Uterus (tissue), 4 donors: ENCODE measurements around the gene ZCCHC10. TPM values are rescaled to one million over a fixed set of nuclear protein-coding genes. Genes with fewer than 3 reads are reported as not detected.
A peak's percentile ranks its signal among the peaks of the same experiment; 100 is the strongest.
"Not testable (repeated sequence)": the region's sequence is repeated elsewhere in the genome, so short reads cannot be mapped to it uniquely, and the experiment has no call there.

Experiments used
- DNase-seq, 2 donors: peaks; one replicate each; pipeline ENCODE4 v3.0.0-alpha.2; 2019 to 2020
- H3K27ac ChIP-seq, 2 donors: fragments of 200-600 bp; sonication (generic); 1 replicate in 1 of 2; 2 replicates in 1 of 2; pipeline ENCODE4 v1.5.1; 2016 to 2018
- H3K27me3 ChIP-seq, 2 donors: fragments of 200-600 bp; sonication (generic); one replicate each; pipeline ENCODE4 v1.5.1; 2018 to 2019; ENCODE audit warnings: control low read depth in 1 of 2
- H3K36me3 ChIP-seq, 2 donors: fragments of 200-600 bp; sonication (generic); one replicate each; pipeline ENCODE4 v1.5.1; 2019; ENCODE audit warnings: control low read depth in 1 of 2
- H3K4me1 ChIP-seq, 2 donors: fragments of 200-600 bp; sonication (generic); one replicate each; pipeline ENCODE4 v1.5.1; 2018 to 2019; ENCODE audit warnings: control low read depth in 1 of 2
- H3K4me3 ChIP-seq, 2 donors: fragments of 200-600 bp; sonication (generic); 1 replicate in 1 of 2; 2 replicates in 1 of 2; pipeline ENCODE4 v1.5.1; 2018 to 2019; ENCODE audit warnings: mild to moderate bottlenecking in 1 of 2
- H3K9me3 ChIP-seq, 2 donors: fragments of 200-600 bp; sonication (generic); one replicate each; pipeline ENCODE4 v1.5.1; 2019; ENCODE audit warnings: control low read depth in 1 of 2
- CTCF ChIP-seq, 4 experiments: fragments of 200-600 bp in 2 of 4; fragments of 450-650 bp in 2 of 4; sonication (generic) in 2 of 4; IDR thresholded peaks; one replicate each; pipeline ENCODE4 v1.5.1; 2016 to 2019; ENCODE audit warnings: antibody characterized with exemption in 4 of 4, mild to moderate bottlenecking in 2 of 4, moderate library complexity in 1 of 4
- POLR2A ChIP-seq, 2 donors: fragments of 450-650 bp; IDR thresholded peaks; one replicate each; pipeline ENCODE4 v1.6.1; 2016; ENCODE audit warnings: antibody characterized with exemption in 2 of 2, mild to moderate bottlenecking in 1 of 2, moderate library complexity in 1 of 2
- intact Hi-C: fragments of 100-400 bp; cut with DNase I; formaldehyde crosslinking; loops from one replicate; pipeline ENCODE4 v1.15.1; 2023; ENCODE audit warnings: low total_unique reads
- total RNA-seq, 4 donors: library from RNA; depleted of rRNA in 3 of 4; stranded (reverse); fragments of >200 nt in 3 of 4; gene quantifications; one replicate each; pipeline versions ENCODE4 v1.1.0 to v1.2.4, GENCODE V29; 2014 to 2023
- donor health status: DM: yes; HTN: yes; CAD: no.

The ZCCHC10 gene
- total RNA-seq, 4 donors from 2014 or later = 5.6 to 25.7 (median 16.0) TPM

GRCh38 chr5:133047404-133047803 lies 21.1 kb upstream of the ZCCHC10 start:
- intact Hi-C loops = no loop called here
- no peaks in the 10 kb centered on the region for H3K36me3 ChIP-seq
- H3K9me3 ChIP-seq = no peaks in the 10 kb centered on the region
- no peaks in the 10 kb centered on the region for H3K4me1 ChIP-seq
- H3K27me3 ChIP-seq = no peaks in the 10 kb centered on the region
- H3K4me3 ChIP-seq = no peak overlapping the region
- no peak for DNase-seq
- TF ChIP-seq CTCF (IDR thresholded peaks at IDR 0.05) = no peak
- TF ChIP-seq POLR2A (IDR thresholded peaks at IDR 0.05) = no peak
- no peak overlapping the region for H3K27ac ChIP-seq

- peak overlapping the region in 1 of 2 donors; percentile 38 for H3K27ac ChIP-seq
- H3K9me3 ChIP-seq, DNase-seq, H3K36me3 ChIP-seq, H3K27me3 ChIP-seq, intact Hi-C loops, H3K4me1 ChIP-seq, H3K4me3 ChIP-seq: not testable (repeated sequence)
Observed at GRCh38 chr5:133046560-133046959, 20.2 kb upstream of the ZCCHC10 start.

- intact Hi-C loops = no loop called here
- no peaks in the 10 kb centered on the region for H3K9me3 ChIP-seq
- H3K27ac ChIP-seq = no peak overlapping the region
Observed at GRCh38 chr5:133041910-133042309, 15.6 kb upstream of the ZCCHC10 start.

GRCh38 chr5:133041157-133041784 lies 14.9 kb upstream of the ZCCHC10 start:
- no peak for DNase-seq
- H3K27me3 ChIP-seq = no peaks in the 10 kb centered on the region
- no peaks in the 10 kb centered on the region for H3K9me3 ChIP-seq
- H3K4me3 ChIP-seq = no peak overlapping the region
- no peak for TF ChIP-seq CTCF (IDR thresholded peaks at IDR 0.05)
- TF ChIP-seq POLR2A (IDR thresholded peaks at IDR 0.05) = no peak
- H3K27ac ChIP-seq = no peak overlapping the region
- no peaks in the 10 kb centered on the region for H3K36me3 ChIP-seq
- intact Hi-C loops = no loop called here
- no peaks in the 10 kb centered on the region for H3K4me1 ChIP-seq

More at GRCh38 chr5:133041910-133042309, 15.6 kb upstream of the ZCCHC10 start:
- Histone ChIP-seq H3K4me1 (no peaks in the 10 kb centered on the region), H3K4me3 (no peak overlapping the region), H3K36me3 (no peaks in the 10 kb centered on the region), H3K27me3 (no peaks in the 10 kb centered on the region)
- no peak for DNase-seq
- TF ChIP-seq CTCF (IDR thresholded peaks at IDR 0.05) (no peak), POLR2A (IDR thresholded peaks at IDR 0.05) (no peak)

- H3K27ac ChIP-seq, DNase-seq, H3K9me3 ChIP-seq, H3K27me3 ChIP-seq, H3K4me1 ChIP-seq, H3K36me3 ChIP-seq, H3K4me3 ChIP-seq, intact Hi-C loops: not testable (repeated sequence)
Observed at GRCh38 chr5:133036677-133037076, 10.3 kb upstream of the ZCCHC10 start.

GRCh38 chr5:133035224-133035623 lies 8.9 kb upstream of the ZCCHC10 start:
- Histone ChIP-seq H3K9me3 (no peaks in the 10 kb centered on the region), H3K4me1 (no peaks in the 10 kb centered on the region), H3K27ac (no peak overlapping the region), H3K27me3 (no peaks in the 10 kb centered on the region), H3K4me3 (no peak overlapping the region), H3K36me3 (no peaks in the 10 kb centered on the region)
- no peak for TF ChIP-seq POLR2A (IDR thresholded peaks at IDR 0.05)
- no peak for TF ChIP-seq CTCF (IDR thresholded peaks at IDR 0.05)
- intact Hi-C loops = no loop called here
- no peak for DNase-seq
